ENCODE results near the gene KRT16. TPM values are rescaled to one million over a fixed set of nuclear protein-coding genes. Genes with fewer than 3 reads are reported as not detected.
"Not testable (repeated sequence)": the region's sequence is repeated elsewhere in the genome, so short reads cannot be mapped to it uniquely, and the experiment has no call there.

The KRT16 gene
- total RNA-seq, 1 experiment from 2014 or later = 0.38 TPM

DNA sequence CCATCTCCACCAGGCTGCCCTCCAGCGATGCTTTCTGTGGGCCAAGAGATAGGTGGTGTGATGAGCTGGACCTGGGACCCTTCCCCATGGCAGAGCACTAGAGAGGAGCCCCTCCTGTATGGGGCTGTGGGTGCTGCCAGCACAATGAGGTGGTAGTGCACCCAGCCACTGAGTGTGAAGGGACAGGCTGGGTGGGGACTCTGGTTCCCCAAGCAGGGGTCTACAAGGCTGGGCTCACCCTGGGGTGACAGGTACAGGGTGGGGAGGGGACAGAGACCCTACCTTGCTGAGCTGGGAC, 15.5 kb upstream of the KRT16 start:
- not testable (repeated sequence) for DNase-seq (ENCODE audit: low spot score)

DNA sequence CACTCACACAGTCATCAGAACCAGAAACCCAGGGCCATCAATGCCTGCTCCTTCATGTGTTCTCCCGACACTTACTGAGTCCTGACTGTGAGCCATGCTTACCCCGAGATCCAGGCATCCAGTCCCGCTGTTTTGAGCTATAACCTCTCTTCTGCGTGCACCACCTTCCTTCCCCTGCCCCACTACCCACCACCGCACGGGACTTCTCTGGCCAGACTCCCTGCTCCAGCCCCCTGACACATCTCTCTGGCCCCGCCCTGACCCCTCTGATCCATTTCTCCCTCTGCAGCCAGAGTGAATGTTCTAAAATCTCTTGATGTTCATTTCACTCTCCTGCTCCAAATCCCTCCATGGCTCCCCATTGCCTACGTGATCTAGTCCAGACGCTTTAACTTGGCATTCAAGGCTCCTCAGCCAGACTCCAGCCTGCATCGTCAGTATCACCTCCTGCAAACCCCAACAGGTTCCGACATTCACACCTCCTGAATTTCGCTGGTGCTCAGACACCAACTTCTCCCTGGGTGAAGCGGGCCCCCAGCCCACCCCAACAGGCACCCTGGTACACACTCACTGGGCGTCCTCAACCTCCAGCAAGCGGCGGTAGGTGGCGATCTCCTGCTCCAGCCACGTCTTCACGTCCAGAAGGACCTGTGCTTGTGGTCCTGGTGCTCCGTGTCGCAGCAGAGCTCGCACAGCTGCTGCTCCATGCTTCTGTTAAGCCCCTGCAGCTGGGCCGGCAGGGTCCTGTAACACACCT, 14.9 kb upstream of the KRT16 start:
- no peak for DNase-seq (ENCODE audit: low spot score)

GRCh38 chr17:41626914-41627295, 14.3 kb upstream of the KRT16 start:
- DNase-seq (ENCODE audit: low spot score) = not testable (repeated sequence)

GRCh38 chr17:41626028-41626913, 13.7 kb upstream of the KRT16 start:
- DNase-seq (ENCODE audit: low spot score) = not testable (repeated sequence)

DNA sequence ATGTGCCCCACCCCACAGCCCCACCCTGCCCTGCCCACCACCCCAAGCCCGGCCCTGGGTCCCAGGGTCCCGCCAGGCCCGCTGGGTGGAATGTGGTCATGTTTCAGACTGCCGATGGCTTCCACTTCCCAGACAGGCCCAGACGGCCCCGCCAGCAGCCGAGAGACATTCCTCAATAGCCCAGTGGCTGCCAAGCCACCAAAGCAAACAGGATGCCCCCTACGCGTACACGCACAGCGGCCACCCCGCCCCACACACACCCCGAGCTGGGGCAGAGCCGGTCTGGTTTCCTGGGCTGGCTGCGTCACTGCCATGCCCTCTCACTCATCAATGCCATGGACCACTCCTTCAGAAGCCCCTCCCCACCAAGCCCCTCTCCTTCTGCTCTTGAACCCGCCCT, 13.0 kb upstream of the KRT16 start:
- DNase-seq (ENCODE audit: low spot score) = peak; percentile 60

- peak; percentile 77 for DNase-seq (ENCODE audit: low spot score)
Measured at GRCh38 chr17:41624208-41625101, 11.9 kb upstream of the KRT16 start, which contains the start of gene KRT17. TSS of gene KRT17 (minus strand) at chr17:41624575. CDS start at chr17:41624509, 66 bp downstream.

DNA sequence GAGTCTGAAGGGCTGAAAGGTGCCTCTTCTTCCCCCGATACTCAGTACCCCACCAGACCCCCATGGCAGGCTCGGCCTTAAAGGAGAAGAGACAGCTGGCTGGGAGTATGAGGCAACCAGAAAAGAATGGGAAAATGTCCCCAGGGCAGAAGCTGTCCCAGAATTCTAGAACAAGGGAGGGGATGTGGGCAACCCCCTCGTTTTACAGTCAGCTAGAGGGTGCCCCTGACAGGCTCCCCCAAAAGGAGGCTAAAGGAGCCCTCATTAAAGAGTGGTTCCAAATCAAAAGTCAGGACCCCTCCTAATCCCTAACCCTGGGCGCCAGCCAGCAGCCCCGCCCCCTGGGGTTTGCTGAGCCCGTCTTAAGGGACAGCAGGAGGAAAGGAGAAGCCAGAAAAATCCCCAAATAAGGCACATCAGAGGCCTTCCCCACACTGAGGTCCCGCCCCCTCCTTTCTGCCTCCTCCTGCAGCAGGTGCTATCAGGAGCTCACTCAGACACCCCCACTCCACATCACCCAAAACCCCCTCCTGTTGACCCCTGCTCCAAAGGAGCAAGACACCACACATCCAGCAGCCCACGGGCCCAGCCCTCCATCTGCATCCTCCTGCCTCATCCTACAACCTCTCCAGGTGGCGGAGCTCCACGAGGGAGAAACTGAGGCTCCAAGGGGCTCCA, 10.8 kb upstream of the KRT16 start:
- DNase-seq (ENCODE audit: low spot score) = not testable (repeated sequence)

DNA sequence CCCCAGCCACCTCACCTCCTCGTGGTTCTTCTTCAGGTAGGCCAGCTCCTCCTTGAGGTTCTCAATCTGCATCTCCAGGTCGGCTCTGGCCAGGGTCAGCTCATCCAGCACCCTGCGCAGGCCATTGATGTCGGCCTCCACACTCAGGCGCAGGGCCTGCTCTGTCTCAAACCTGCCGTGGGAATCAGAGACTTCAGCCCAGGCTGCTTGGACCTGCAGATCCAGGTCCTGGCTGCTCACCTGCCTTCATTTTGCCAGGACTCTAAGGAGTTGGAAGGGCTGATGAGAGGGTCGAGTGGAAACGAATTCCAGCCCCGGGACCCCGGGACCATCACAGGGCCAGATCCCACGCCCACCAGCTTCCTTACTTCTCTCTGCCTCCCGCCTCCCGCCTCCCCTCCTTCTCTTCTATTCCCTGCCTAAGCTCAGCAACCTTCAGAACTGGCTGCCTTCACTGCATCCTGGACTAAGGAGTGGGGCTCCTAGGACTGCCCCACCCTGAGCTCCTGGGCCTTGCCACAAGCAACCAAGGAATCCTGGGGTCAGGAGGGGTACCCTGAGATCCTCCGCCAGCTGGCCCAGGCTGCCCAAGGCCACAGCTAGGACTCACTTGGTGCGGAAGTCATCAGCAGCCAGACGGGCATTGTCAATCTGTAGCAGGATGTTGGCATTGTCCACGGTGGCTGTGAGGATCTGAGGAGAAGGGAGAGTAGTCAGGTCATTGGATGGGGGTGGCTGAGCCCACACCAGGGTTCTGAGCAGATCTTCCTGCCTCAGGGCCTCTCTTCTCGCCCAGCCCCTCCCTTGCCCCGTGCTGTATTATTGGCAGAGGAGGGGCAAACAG, 10.0 kb upstream of the KRT16 start:
- not testable (repeated sequence) for DNase-seq (ENCODE audit: low spot score)

GRCh38 chr17:41621916-41622315, 9.3 kb upstream of the KRT16 start:
- no peak for DNase-seq (ENCODE audit: low spot score)

DNA sequence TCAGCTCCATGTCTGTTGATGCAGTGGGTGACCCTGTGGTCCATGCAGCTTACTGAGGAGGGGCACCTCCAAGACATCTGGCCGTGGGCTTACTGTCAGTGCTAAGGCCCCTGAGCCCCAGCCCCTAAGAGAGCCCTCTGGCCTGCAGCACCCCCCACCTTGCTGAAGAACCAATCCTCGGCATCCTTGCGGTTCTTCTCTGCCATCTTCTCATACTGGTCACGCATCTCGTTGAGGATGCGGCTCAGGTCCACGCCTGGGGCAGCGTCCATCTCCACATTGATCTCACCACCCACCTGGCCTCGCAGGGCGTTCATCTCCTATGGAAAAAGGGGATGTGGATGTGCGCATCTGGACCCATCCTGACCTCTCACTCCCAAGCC, 8.9 kb upstream of the KRT16 start:
- not testable (repeated sequence) for DNase-seq (ENCODE audit: low spot score)

DNA sequence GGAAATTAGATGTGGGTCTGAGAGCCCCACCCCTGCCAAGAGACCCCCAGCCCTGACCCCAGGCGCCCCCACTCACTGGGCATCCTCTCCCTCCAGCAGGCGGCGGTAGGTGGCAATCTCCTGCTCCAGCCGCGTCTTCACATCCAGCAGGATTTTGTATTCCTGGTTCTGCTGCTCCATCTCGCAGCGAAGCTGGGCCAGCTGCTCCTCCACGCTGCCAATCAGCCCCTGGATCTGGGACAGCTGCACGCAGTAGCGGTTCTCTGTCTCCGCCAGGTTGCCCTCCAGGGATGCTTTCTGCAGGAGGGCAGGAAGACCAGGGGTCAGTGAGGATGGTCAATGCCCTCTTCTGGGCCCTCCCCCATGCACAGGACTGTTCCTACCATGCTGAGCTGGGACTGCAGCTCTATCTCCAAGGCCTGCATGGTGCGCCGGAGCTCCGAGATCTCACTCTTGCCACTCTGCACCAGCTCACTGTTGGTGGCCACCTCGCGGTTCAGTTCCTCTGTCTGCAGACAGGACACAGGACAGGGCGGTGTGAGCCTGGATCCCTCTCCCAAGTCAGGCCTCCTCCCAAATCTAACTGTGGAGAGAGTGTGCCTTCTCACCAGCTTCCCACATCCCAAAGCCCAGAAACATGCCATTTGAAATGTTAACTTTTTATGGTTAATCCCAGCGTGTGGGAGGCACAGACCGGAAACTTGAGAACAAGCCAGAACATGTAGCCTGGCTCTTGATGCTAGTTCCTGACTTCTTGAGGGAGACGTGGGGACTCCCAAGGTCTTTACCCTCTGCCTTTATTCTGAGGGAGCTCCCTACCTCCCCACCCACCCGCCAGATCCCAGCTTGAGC, 8.2 kb upstream of the KRT16 start:
- DNase-seq (ENCODE audit: low spot score) = no peak

GRCh38 chr17:41619927-41620582, 7.5 kb upstream of the KRT16 start:
- DNase-seq (ENCODE audit: low spot score) = not testable (repeated sequence)

- no peak for DNase-seq (ENCODE audit: low spot score)
Measured at GRCh38 chr17:41619036-41619926, 6.7 kb upstream of the KRT16 start.

DNA sequence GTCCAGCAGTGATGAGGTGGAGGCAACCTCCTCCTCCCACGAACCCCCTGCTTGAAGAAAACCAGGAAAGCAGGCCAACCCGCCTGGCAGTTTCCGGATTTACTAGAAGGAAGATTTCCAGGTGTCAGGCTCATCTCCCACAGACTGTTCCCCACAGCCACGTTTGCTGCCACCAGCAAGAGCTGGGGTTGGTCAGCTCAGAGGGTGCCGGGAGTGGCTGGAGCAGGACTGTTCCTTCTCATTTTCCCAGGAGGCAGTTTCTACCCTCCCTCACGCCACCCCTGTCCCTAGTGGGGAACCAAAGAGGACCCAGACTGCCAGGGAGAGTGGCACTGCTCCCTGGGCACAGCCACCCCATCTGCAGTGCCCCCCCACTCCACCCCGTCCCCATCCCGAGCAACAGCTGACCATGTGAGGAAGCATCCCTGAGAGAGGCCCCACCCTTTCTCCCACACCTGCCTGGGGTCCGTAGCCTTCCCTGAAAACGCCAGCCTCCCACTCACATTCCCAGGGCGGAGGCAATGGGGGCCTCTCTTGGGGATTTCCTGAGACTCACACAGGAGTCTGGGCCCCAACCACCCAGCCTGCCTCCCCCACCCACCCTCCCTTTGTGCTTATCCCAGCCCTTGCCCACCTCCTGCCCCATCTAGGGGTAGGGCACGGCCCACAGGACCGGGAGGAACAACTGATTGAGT, 5.9 kb upstream of the KRT16 start:
- no peak for DNase-seq (ENCODE audit: low spot score)

DNA sequence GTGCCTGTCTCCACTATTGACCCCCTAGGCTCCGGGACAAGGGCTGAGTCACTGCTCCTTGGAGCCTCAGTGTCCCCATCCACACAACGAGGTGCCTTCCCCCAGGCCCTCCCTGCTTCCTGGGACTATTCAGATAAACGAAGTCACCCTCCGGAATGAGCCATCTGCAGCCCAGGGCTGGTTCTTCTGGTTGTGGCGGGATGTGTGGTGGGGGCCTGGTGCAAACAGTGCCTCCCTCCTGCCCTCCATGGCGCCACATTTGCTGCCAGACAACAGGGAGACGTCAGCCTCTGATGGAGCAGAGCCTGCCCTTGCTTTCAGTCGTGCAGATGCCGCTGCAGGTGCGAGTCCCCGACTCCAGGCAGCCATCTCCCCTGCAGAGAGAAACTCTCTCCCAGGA, 5.1 kb upstream of the KRT16 start:
- DNase-seq (ENCODE audit: low spot score) = no peak

- no peak for DNase-seq (ENCODE audit: low spot score)
Measured at GRCh38 chr17:41617136-41617535, 4.6 kb upstream of the KRT16 start.

DNA sequence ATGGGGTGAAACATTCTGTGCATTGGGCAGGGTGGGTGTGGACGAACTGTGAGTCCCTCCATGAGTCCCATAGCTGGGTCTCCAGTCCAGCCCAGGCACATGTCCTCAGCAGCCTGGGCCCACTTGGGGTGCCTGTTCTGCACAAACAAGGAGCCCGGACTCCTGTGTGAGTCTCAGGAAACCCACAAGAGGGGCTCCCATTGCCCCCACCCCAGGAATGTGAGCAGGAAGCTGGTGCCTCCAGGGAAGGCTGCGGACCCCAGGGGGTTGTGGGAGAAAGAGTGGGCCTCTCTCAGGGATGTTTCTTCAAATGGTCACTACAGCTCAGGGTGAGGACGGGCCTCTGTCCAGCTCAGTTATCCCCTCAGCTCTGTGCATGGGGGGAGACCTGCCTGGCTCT, 3.9 kb upstream of the KRT16 start:
- not testable (repeated sequence) for DNase-seq (ENCODE audit: low spot score)
